Measurements from ENCODE around the gene DNAH2.

The DNAH2 gene

GRCh38 chr17:7742729-7743128 lies 25.2 kb downstream of the DNAH2 start:
- H2AFZ ChIP-seq (ENCODE audit: low read depth, low read length) = no peak overlapping the region
- no peaks in the 10 kb centered on the region for H4K20me1 ChIP-seq (ENCODE audit: insufficient read depth, low read length)
- no peak for TF ChIP-seq EZH2phosphoT487 (IDR thresholded peaks at IDR 0.05; ENCODE audit: low read depth)
- TF ChIP-seq CTCF (IDR thresholded peaks at IDR 0.05; ENCODE audit: low read depth, low read length) = no peak
- H3K4me2 ChIP-seq (ENCODE audit: low read length) = no peak overlapping the region
- no peaks in the 10 kb centered on the region for H3K36me3 ChIP-seq (replicated peaks; ENCODE audit: low read depth, low read length)
- H3K27me3 ChIP-seq (ENCODE audit: low read depth, low read length) = no peaks in the 10 kb centered on the region; the same call in 1 of the 2 replicates
- H3K27ac ChIP-seq (ENCODE audit: low read length) = no peak overlapping the region
- H3K9ac ChIP-seq (ENCODE audit: low read length) = no peak overlapping the region
- no peaks in the 10 kb centered on the region for H3K4me1 ChIP-seq (ENCODE audit: low read length)
- no peaks in the 10 kb centered on the region for H3K9me3 ChIP-seq (ENCODE audit: insufficient read depth, low read length)
- H3K4me3 ChIP-seq (ENCODE audit: low read length) = no peak overlapping the region
- H3K79me2 ChIP-seq (ENCODE audit: low read length) = no peaks in the 10 kb centered on the region

DNA sequence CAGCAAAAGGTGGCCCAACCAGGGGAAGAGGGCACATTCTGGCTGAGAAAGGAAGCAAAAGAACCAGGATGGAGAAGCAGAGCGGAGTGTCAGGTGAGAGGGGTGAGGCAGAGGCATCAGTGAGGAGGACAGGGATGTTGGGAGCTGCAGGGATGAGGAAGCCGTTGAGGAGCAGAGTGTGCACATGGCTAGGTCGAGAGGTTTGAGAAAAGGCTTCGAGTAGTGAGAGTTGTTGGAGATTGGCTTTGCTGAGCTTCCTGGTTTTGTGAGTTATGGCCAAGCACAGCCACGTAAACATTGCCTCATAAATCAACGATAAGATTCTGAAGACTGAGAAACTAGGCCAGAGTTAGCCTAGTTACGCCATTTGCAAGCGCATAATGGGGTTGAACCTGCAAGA lies 26.9 kb downstream of the DNAH2 start:
- no peak overlapping the region for H3K9ac ChIP-seq (ENCODE audit: low read length)
- TF ChIP-seq EZH2phosphoT487 (IDR thresholded peaks at IDR 0.05; ENCODE audit: low read depth) = no peak
- no peaks in the 10 kb centered on the region for H3K79me2 ChIP-seq (ENCODE audit: low read length)
- H3K27ac ChIP-seq (ENCODE audit: low read length) = no peak overlapping the region
- H3K4me1 ChIP-seq (ENCODE audit: low read length) = no peaks in the 10 kb centered on the region
- H3K9me3 ChIP-seq (ENCODE audit: insufficient read depth, low read length) = no peaks in the 10 kb centered on the region
- no peaks in the 10 kb centered on the region; the same call in 1 of the 2 replicates for H3K27me3 ChIP-seq (ENCODE audit: low read depth, low read length)
- no peaks in the 10 kb centered on the region for H3K36me3 ChIP-seq (replicated peaks; ENCODE audit: low read depth, low read length)
- no peak overlapping the region for H2AFZ ChIP-seq (ENCODE audit: low read depth, low read length)
- no peak overlapping the region for H3K4me2 ChIP-seq (ENCODE audit: low read length)
- H3K4me3 ChIP-seq (ENCODE audit: low read length) = no peak overlapping the region
- H4K20me1 ChIP-seq (ENCODE audit: insufficient read depth, low read length) = no peaks in the 10 kb centered on the region

DNA sequence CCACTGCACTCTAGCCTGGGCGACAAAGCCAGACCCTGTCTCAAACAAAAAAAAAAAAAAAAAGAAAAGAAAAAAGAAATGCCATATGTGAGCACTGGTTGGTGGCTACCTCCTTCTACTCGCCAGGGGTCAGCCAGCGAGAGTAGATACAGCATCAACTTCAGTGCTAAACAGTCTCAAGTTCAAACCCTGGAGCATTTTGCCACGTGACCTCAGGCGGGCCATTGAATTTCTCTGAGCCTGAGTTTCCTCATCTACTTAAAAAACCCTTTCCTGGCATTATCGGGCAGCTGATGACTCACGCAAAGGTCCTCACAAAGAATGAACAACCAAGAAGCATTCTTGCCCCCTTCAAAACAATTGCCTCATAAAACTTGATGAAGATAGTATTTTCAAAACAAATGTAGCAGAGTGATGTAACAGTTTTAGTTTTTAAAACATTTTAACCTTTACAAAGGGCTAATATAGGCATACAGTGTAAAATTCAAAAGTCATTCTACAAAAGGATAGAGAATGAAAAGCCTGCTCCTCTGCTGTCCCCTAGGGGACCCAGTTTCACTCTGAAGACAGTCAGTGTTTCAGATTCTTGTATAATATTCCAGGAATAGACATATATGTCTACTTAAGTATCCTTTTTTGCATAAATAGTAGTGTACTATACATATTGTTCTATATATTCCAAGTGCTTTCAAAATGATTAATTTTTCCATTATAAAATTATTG lies 28.4 kb downstream of the DNAH2 start:
- Histone ChIP-seq H3K27me3 (ENCODE audit: low read depth, low read length) (no peaks in the 10 kb centered on the region; the same call in 1 of the 2 replicates), H3K36me3 (replicated peaks; ENCODE audit: low read depth, low read length) (no peaks in the 10 kb centered on the region), H3K79me2 (ENCODE audit: low read length) (no peaks in the 10 kb centered on the region), H4K20me1 (ENCODE audit: insufficient read depth, low read length) (no peaks in the 10 kb centered on the region), H3K9ac (ENCODE audit: low read length) (no peak overlapping the region), H3K4me2 (ENCODE audit: low read length) (no peak overlapping the region), H3K27ac (ENCODE audit: low read length) (no peak overlapping the region), H3K9me3 (ENCODE audit: insufficient read depth, low read length) (no peaks in the 10 kb centered on the region), H2AFZ (ENCODE audit: low read depth, low read length) (no peak overlapping the region), H3K4me3 (ENCODE audit: low read length) (no peak overlapping the region), H3K4me1 (ENCODE audit: low read length) (no peaks in the 10 kb centered on the region)
- TF ChIP-seq CTCF (IDR thresholded peaks at IDR 0.05; ENCODE audit: low read depth, low read length) (no peak), EZH2phosphoT487 (IDR thresholded peaks at IDR 0.05; ENCODE audit: low read depth) (no peak)

DNA sequence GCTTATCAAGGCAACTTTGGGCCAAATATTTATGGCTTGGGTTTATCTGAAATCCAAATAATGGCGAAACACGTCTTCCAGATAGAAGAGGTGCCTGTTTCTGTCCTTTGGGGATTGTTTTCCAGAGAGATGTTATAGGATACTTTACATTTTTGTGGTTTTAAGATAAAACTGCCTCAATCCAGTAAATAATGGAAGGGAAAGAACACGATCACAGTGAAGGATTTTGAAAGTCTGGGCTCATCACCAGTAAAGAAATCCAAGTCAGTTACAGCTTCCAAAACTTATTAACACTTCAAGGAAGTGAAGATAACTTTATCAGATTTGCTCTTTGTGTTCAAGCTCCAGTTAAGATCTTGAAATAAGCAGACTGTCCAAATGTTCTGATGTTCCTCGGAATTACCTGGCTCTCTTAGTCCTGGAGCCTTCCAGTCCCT lies 30.1 kb downstream of the DNAH2 start:
- Histone ChIP-seq H3K4me3 (ENCODE audit: low read length) (no peak overlapping the region), H3K9ac (ENCODE audit: low read length) (no peak overlapping the region), H3K27me3 (ENCODE audit: low read depth, low read length) (no peaks in the 10 kb centered on the region; the same call in 1 of the 2 replicates), H2AFZ (ENCODE audit: low read depth, low read length) (no peak overlapping the region), H3K27ac (ENCODE audit: low read length) (no peak overlapping the region), H3K36me3 (replicated peaks; ENCODE audit: low read depth, low read length) (no peaks in the 10 kb centered on the region), H4K20me1 (ENCODE audit: insufficient read depth, low read length) (no peaks in the 10 kb centered on the region), H3K79me2 (ENCODE audit: low read length) (no peaks in the 10 kb centered on the region), H3K4me2 (ENCODE audit: low read length) (no peak overlapping the region), H3K9me3 (ENCODE audit: insufficient read depth, low read length) (no peaks in the 10 kb centered on the region), H3K4me1 (ENCODE audit: low read length) (no peaks in the 10 kb centered on the region)
- TF ChIP-seq CTCF (IDR thresholded peaks at IDR 0.05; ENCODE audit: low read depth, low read length) (no peak), EZH2phosphoT487 (IDR thresholded peaks at IDR 0.05; ENCODE audit: low read depth) (no peak)

Measured in OCI-LY3 (cell line).